ENCODE measurements around the gene BTN2A1. TPM values are rescaled to one million over a fixed set of nuclear protein-coding genes. Genes with fewer than 3 reads are reported as not detected.

The BTN2A1 gene
- total RNA-seq, 4 donors from 2014 or later = 15.7 to 29.0 (median 17.1) TPM

GRCh38 chr6:26436018-26436417 is 21.7 kb upstream of the BTN2A1 start:
- Histone ChIP-seq H3K36me3 (peaks cover 0 to 20% (median 4%) of the 10 kb centered on the region in 3 donors), H3K4me3 (no peak overlapping the region), H3K27me3 (no peaks in the 10 kb centered on the region), H3K4me1 (peaks cover 0 to 21% (median 3%) of the 10 kb centered on the region in 4 donors), H3K9me3 (no peaks in the 10 kb centered on the region), H3K27ac (no peak overlapping the region)
- no peak for DNase-seq (ENCODE audit: low spot score in 2 of 2)
- no peak for TF ChIP-seq EP300 (IDR thresholded peaks at IDR 0.05)
- TF ChIP-seq CTCF (IDR thresholded peaks at IDR 0.05) = no peak
- no peak for TF ChIP-seq POLR2A (IDR thresholded peaks at IDR 0.05)
- WGBS, 2 donors = 88 to 95% methylated on average over 4 of the region's 4 CpGs

- no peak for DNase-seq (ENCODE audit: low spot score in 2 of 2)
- WGBS, 2 donors = 92 to 97% methylated on average over 1 of the region's 1 CpG
- Histone ChIP-seq H3K4me1 (peaks cover 0 to 27% (median 8%) of the 10 kb centered on the region in 4 donors), H3K27ac (no peak overlapping the region), H3K9me3 (no peaks in the 10 kb centered on the region), H3K27me3 (no peaks in the 10 kb centered on the region), H3K4me3 (no peak overlapping the region), H3K36me3 (peaks cover 0 to 9% (median 0%) of the 10 kb centered on the region in 3 donors)
- TF ChIP-seq POLR2A (IDR thresholded peaks at IDR 0.05) (no peak), EP300 (IDR thresholded peaks at IDR 0.05) (no peak), CTCF (IDR thresholded peaks at IDR 0.05) (no peak)
These were observed 20.2 kb upstream of the BTN2A1 start for GRCh38 chr6:26437550-26437949.

- no peak overlapping the region for H3K4me3 ChIP-seq
- H3K27me3 ChIP-seq = no peaks in the 10 kb centered on the region
- 97 to 100% methylated on average over 1 of the region's 1 CpG for WGBS, 2 donors
- peaks cover 0 to 27% (median 8%) of the 10 kb centered on the region in 4 donors for H3K4me1 ChIP-seq
- no peak for DNase-seq (ENCODE audit: low spot score in 2 of 2)
- peaks cover 0 to 7% (median 0%) of the 10 kb centered on the region in 3 donors for H3K36me3 ChIP-seq
- H3K27ac ChIP-seq = no peak overlapping the region
- no peak for TF ChIP-seq CTCF (IDR thresholded peaks at IDR 0.05)
- TF ChIP-seq POLR2A (IDR thresholded peaks at IDR 0.05) = no peak
- TF ChIP-seq EP300 (IDR thresholded peaks at IDR 0.05) = no peak
- H3K9me3 ChIP-seq = no peaks in the 10 kb centered on the region
These were observed 19.8 kb upstream of the BTN2A1 start for GRCh38 chr6:26438000-26438399.

GRCh38 chr6:26439151-26440125 is 18.3 kb upstream of the BTN2A1 start:
- DNase-seq (ENCODE audit: low spot score in 2 of 2) = no peak
- WGBS, 2 donors = 50 to 53% methylated on average over 7 of the region's 7 CpGs
- Histone ChIP-seq H3K4me1 (peaks cover 0 to 27% (median 8%) of the 10 kb centered on the region in 4 donors), H3K4me3 (peak overlapping the region; percentile 28 to 63 (median 52)), H3K27me3 (no peaks in the 10 kb centered on the region), H3K27ac (peak overlapping the region; percentile 85 to 92 (median 90)), H3K9me3 (no peaks in the 10 kb centered on the region), H3K36me3 (peaks cover 0 to 4% (median 0%) of the 10 kb centered on the region in 3 donors)
- TF ChIP-seq EP300 (IDR thresholded peaks at IDR 0.05) (no peak), CTCF (IDR thresholded peaks at IDR 0.05) (peak in 1 of 5 experiments; percentile 4)

- peaks cover 0 to 19% (median 0%) of the 10 kb centered on the region in 3 donors for H3K36me3 ChIP-seq
- H3K9me3 ChIP-seq = no peaks in the 10 kb centered on the region
- DNase-seq (ENCODE audit: low spot score in 2 of 2) = no peak
- peaks cover 0 to 27% (median 8%) of the 10 kb centered on the region in 4 donors for H3K4me1 ChIP-seq
- 9 to 11% methylated on average over 2 of the region's 2 CpGs for WGBS, 2 donors
- H3K27me3 ChIP-seq = no peaks in the 10 kb centered on the region
- H3K4me3 ChIP-seq = peak overlapping the region; percentile 28 to 63 (median 52)
- peak overlapping the region; percentile 85 to 92 (median 90) for H3K27ac ChIP-seq
- no peak for TF ChIP-seq EP300 (IDR thresholded peaks at IDR 0.05)
- no peak for TF ChIP-seq CTCF (IDR thresholded peaks at IDR 0.05)
- no peak for TF ChIP-seq POLR2A (IDR thresholded peaks at IDR 0.05)
These were observed 16.8 kb upstream of the BTN2A1 start for GRCh38 chr6:26440977-26441358.

Measured in tibial nerve (tissue), 4 donors.